Measurements from ENCODE around the gene ARL6IP4.

The ARL6IP4 gene

GRCh38 chr12:123021688-123022604 lies 41.5 kb downstream of the ARL6IP4 start:
- no peak overlapping the region for H3K27ac ChIP-seq
- no peak for TF ChIP-seq CTCF (conservative IDR thresholded peaks at IDR 0.05)

- H3K27ac ChIP-seq = no peak overlapping the region
- TF ChIP-seq CTCF (conservative IDR thresholded peaks at IDR 0.05) = no peak
These were observed 42.4 kb downstream of the ARL6IP4 start for GRCh38 chr12:123022846-123023245.

GRCh38 chr12:123024819-123025391 lies 44.4 kb downstream of the ARL6IP4 start:
- H3K27ac ChIP-seq = no peak overlapping the region
- no peak for TF ChIP-seq CTCF (conservative IDR thresholded peaks at IDR 0.05)

GRCh38 chr12:123026094-123026853 lies 45.8 kb downstream of the ARL6IP4 start:
- no peak for TF ChIP-seq CTCF (conservative IDR thresholded peaks at IDR 0.05)
- H3K27ac ChIP-seq = no peak overlapping the region

GRCh38 chr12:123027726-123028445 lies 47.4 kb downstream of the ARL6IP4 start:
- TF ChIP-seq CTCF (conservative IDR thresholded peaks at IDR 0.05) = no peak
- H3K27ac ChIP-seq = no peak overlapping the region

- no peak for TF ChIP-seq CTCF (conservative IDR thresholded peaks at IDR 0.05)
- H3K27ac ChIP-seq = no peak overlapping the region
These were observed 48.0 kb downstream of the ARL6IP4 start for GRCh38 chr12:123028475-123028874.
